GM21390 (cell line): ENCODE results near the gene ATP5IF1.

Source experiments
- ATAC-seq: cut with Tn5 transposase; IDR thresholded peaks from one replicate; pipeline ENCODE4 v1.9.1; 2021; ENCODE audit not compliant: unreplicated experiment

Gene ATP5IF1

GRCh38 chr1:28236656-28237322 is 865 bp downstream of the ATP5IF1 start:
- no peak for ATAC-seq

DNA sequence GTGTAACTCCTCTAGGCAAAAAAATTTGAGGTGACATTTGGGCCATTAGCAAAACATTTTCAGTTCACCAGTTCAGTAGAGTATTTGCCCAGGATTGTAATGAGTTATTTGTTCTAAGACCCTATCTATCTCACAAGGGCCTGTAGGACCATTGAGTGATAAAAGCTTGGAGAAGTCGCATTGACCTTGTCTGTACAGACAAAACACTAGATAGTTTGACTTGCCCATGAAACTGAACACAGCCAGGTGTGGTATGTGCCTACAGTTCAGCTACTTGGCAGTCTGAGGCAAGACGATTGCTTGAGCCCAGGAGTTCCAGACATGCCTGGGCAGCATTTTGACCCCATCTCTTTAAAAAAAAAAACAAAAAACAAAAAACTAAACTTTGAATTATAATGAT is 3.1 kb downstream of the ATP5IF1 start:
- ATAC-seq = no peak

DNA sequence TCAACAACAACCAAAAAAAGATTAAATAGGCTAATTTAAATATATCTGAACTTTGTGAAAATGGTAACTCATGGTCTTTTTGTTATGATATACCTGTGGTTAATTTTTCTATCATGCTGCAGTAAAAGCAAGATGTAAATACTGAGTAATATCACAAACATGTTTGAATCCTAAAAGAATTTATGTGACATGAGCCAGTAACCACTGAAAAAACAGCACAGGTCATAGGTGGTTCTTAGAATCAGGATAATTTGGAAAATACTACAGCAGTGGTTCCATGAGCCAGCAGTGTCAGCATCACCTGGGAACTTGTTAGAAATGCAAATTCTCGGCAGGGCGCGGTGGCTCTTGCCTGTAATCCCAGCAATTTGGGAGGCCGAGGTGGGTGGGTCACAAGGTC is 4.1 kb downstream of the ATP5IF1 start:
- ATAC-seq = no peak

GRCh38 chr1:28241638-28242241 is 5.8 kb downstream of the ATP5IF1 start:
- no peak for ATAC-seq

DNA sequence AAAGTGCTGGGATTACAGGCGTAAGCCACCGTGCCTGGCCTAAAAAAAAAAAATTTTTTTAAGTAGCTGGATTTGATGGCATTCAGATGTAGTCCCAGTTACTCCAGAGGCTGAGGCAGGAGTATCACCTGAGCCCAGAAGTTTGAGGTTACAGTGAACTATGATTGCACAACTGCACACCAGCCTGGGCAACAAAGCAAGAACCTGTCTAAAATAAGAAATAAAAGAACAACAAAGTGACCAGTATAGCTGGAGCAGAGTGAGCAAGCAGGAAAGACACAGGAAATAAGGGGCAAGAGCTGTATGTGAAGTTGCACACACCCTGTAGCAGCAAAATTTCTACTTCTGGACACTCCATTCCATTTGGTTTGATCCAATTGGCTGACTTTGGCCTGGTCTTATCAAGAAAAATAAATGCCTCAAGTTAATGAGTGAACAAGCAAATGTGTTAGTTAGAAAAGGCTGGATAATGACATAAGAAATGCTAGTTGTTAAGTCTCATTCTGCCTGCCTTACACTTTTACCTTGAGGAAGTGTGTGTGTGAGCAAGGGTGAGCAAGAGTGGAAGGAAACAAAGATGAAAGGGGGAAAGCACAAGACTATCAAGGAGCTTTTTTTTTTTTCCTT is 7.9 kb downstream of the ATP5IF1 start:
- no peak for ATAC-seq

DNA sequence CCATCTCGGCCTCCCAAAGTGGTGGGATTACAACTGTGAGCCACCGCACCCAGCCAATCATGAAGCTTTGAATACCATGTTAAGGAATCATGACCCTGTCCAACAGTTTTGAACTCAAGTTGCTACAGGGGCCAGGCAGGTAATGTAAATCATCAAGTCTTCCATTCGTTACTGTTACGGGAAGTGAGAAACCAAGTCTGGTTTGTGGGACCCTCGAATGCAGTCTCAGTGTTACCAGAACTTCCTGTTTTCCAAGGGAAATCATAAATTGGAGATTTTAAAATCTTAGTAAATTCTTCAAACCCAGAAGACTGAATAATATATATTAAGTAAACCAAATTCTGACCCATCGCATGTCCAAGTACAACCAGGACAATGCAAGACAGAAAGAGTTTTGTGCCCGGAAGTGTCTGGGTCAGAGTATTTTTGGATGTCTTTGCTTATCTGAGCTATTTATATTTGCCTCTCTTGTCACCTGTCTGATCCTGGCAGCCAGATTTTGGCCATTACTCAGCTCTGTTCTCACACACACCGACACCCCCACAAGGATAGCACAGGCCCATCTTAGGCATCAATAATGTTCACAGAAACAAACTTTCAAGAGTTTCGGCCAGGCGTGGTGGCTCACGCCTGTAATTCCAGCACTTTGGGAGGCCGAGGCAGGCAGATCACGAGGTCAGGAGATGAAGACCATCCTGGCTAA is 8.8 kb downstream of the ATP5IF1 start:
- no peak for ATAC-seq

GRCh38 chr1:28246427-28246832 is 10.5 kb downstream of the ATP5IF1 start:
- ATAC-seq = no peak

GRCh38 chr1:28247612-28248272 is 11.8 kb downstream of the ATP5IF1 start:
- ATAC-seq = no peak

- ATAC-seq = no peak
Measured at GRCh38 chr1:28248273-28249012, 12.5 kb downstream of the ATP5IF1 start.

- no peak for ATAC-seq
Measured at GRCh38 chr1:28249013-28249865, 13.3 kb downstream of the ATP5IF1 start.

GRCh38 chr1:28249866-28250295 is 14.0 kb downstream of the ATP5IF1 start:
- ATAC-seq = no peak

GRCh38 chr1:28256197-28256827 is 20.4 kb downstream of the ATP5IF1 start:
- no peak for ATAC-seq

- ATAC-seq = no peak
Measured at GRCh38 chr1:28257736-28258135, 21.8 kb downstream of the ATP5IF1 start.

- ATAC-seq = no peak
Measured at GRCh38 chr1:28258628-28259251, 22.8 kb downstream of the ATP5IF1 start.

DNA sequence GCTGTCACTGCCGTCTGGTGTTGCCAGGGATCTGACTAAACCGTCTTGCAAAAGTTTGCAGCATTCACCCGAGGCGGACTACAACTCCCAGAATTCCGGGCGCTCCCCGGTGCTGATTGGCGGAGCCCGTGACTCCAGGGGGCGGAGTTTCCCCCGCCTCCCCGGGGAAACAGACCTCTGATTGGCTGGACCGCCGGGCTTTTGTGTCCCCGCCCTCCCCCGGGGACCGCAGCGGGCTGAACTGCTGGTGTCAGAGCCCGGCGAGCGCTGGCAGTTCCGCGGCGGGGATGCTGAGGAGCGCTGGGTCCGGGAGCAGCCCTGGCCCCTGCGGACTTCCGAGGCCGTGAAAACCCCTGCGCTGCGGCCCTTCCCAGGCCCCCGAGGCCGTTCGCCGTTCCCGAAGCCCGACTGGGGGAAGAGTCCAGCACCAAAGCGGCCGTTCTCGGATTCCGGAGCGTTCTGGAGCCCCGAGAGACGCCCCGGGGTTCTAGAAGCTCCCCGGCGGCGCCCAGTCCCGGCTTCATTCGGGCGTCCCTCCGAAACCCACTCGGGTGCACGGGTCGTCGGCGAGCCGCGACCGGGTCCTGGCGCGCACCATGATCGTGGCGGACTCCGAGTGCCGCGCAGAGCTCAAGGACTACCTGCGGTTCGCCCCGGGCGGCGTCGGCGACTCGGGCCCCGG is 23.5 kb downstream of the ATP5IF1 start, which contains the start of gene SESN2:
SESN2 (plus strand) TSS at position 267 of the 682 bp plus-strand sequence; CDS start at position 597, 330 bp downstream.
- ATAC-seq = peak; percentile 90

- ATAC-seq = no peak
Measured at GRCh38 chr1:28259934-28260802, 24.2 kb downstream of the ATP5IF1 start.

DNA sequence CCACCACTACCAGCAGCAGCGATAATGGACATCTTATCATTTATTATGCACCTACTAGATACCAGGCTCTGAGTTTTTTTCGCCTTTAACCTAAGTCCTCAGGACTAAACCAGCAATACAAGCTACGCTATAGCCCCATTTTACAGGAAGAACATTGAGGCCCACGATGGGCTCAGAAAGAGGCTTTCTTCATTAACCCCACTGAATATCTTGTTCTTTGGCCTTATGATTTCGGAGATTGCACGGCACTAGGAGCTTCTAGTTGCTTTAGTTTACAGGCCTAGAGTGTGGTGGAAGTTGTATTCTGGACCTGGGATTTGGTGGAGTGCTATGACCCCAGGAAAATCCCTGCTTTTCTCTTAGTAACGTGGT is 24.9 kb downstream of the ATP5IF1 start:
- no peak for ATAC-seq
